SK-N-SH (cell line): ENCODE results near the gene UCP3. TPM values are rescaled to one million over a fixed set of nuclear protein-coding genes. Genes with fewer than 3 reads are reported as not detected.

Experiments used
- CTCF ChIA-PET: fragments of 300-600, 350-600 bp; formaldehyde crosslinking; extraction: SDS; loops from one replicate; lab custom pipeline; 2021; lab: Yijun Ruan, JAX
- POLR2A ChIA-PET: fragments of 350-600 bp; sonication (Branson Sonifier 250); formaldehyde crosslinking; extraction: SDS; loops from one replicate; lab custom pipeline; 2020; ENCODE audit warnings: antibody characterized with exemption, inconsistent platforms; lab: Yijun Ruan, JAX
- DNase-seq: peaks from one replicate; pipeline ENCODE4 v3.0.0; 2012
- H2AFZ ChIP-seq: fragments of 200-600 bp; sonication (generic); 2 replicates; pipeline ENCODE4 v1.8.1; 2016; ENCODE audit warnings: antibody characterized with exemption, mild to moderate bottlenecking, low read depth
- H3F3A ChIP-seq: fragments of 200-600 bp; sonication (generic); replicated peaks from 2 replicates; pipeline ENCODE3; 2016; ENCODE audit warnings: antibody characterized with exemption, mild to moderate bottlenecking; ENCODE audit not compliant: insufficient read depth
- H3K27ac ChIP-seq, 2 experiments: fragments of 200-500 bp in 1 of 2; fragments of 200-600 bp in 1 of 2; sonication (Bioruptor generic) in 1 of 2; sonication (generic), shearing (Covaris generic) in 1 of 2; 2 replicates each; pipeline versions ENCODE4 v1.5.1 to v1.6.1; 2014 to 2016; ENCODE audit warnings: low read depth in 2 of 2, inconsistent platforms in 1 of 2, low read length in 1 of 2, mild to moderate bottlenecking in 1 of 2, mixed read lengths in 1 of 2
- H3K27me3 ChIP-seq: fragments of 200-600 bp; sonication (generic), shearing (Covaris generic); 2 replicates; pipeline ENCODE4 v1.6.1; 2016; ENCODE audit warnings: mixed run types; ENCODE audit not compliant: insufficient read depth
- H3K36me3 ChIP-seq, 2 experiments: fragments of 200-500 bp in 1 of 2; fragments of 200-600 bp in 1 of 2; sonication (Bioruptor generic) in 1 of 2; sonication (generic) in 1 of 2; replicated peaks in 1 of 2; 2 replicates each; pipeline versions ENCODE3 to v1.5.1; 2014 to 2016; ENCODE audit warnings: low read length in 1 of 2, mild to moderate bottlenecking in 1 of 2; ENCODE audit not compliant: insufficient read depth in 2 of 2, control insufficient read depth in 1 of 2
- H3K4me1 ChIP-seq, 2 experiments: fragments of 200-500 bp in 1 of 2; fragments of 200-600 bp in 1 of 2; sonication (Bioruptor generic) in 1 of 2; sonication (generic), shearing (Covaris generic) in 1 of 2; 2 replicates each; pipeline versions ENCODE4 v1.5.1 to v1.6.1; 2014 to 2016; ENCODE audit warnings: low read depth in 1 of 2, low read length in 1 of 2, mixed run types in 1 of 2; ENCODE audit not compliant: insufficient read depth in 2 of 2, control insufficient read depth in 1 of 2
- H3K4me2 ChIP-seq: fragments of 200-600 bp; sonication (generic), shearing (Covaris generic); 2 replicates; pipeline ENCODE4 v1.6.1; 2017; ENCODE audit warnings: mixed run types
- H3K4me3 ChIP-seq, 2 experiments: fragments of 200-500 bp in 1 of 2; fragments of 200-600 bp in 1 of 2; sonication (Bioruptor generic) in 1 of 2; sonication (generic), shearing (Covaris generic) in 1 of 2; 2 replicates each; pipeline versions ENCODE4 v1.5.1 to v1.8.1; 2014 to 2016; ENCODE audit warnings: low read depth in 2 of 2, inconsistent platforms in 1 of 2, low read length in 1 of 2, mild to moderate bottlenecking in 1 of 2, mixed read lengths in 1 of 2, moderate library complexity in 1 of 2
- H3K79me2 ChIP-seq: fragments of 200-600 bp; sonication (generic); 2 replicates; pipeline ENCODE4 v1.8.1; 2017; ENCODE audit warnings: mild to moderate bottlenecking; ENCODE audit not compliant: insufficient read depth
- H3K9ac ChIP-seq: fragments of 200-600 bp; sonication (generic); 2 replicates; pipeline ENCODE4 v1.6.1; 2017; ENCODE audit warnings: mixed run types
- H3K9me2 ChIP-seq: fragments of 200-600 bp; sonication (generic); 2 replicates; pipeline ENCODE4 v1.6.1; 2017; ENCODE audit warnings: mixed run types
- H3K9me3 ChIP-seq: fragments of 200-600 bp; sonication (generic); 2 replicates; pipeline ENCODE4 v1.6.1; 2017; ENCODE audit warnings: mixed run types, mild to moderate bottlenecking, moderate library complexity
- H4K20me1 ChIP-seq: fragments of 200-600 bp; sonication (generic); 2 replicates; pipeline ENCODE4 v1.6.1; 2017; ENCODE audit warnings: mild to moderate bottlenecking, mixed run types; ENCODE audit not compliant: insufficient read depth
- ELF1 ChIP-seq: IDR thresholded peaks from 2 replicates; pipeline ENCODE4 v1.4.0; 2012
- EP300 ChIP-seq, 2 experiments: IDR thresholded peaks; 2 replicates each; pipeline versions ENCODE4 v1.4.0 to v1.6.1; 2012; ENCODE audit warnings: borderline replicate concordance in 1 of 2, low read depth in 1 of 2, low read length in 1 of 2
- GATA2 ChIP-seq: sonication (generic); formaldehyde crosslinking; IDR thresholded peaks from 2 replicates; pipeline ENCODE4 v1.5.0; 2020; ENCODE audit warnings: mild to moderate bottlenecking, missing genetic modification reagents
- NFIC ChIP-seq: IDR thresholded peaks from 2 replicates; pipeline ENCODE4 v1.4.0; 2012; ENCODE audit warnings: borderline replicate concordance
- NRF1 ChIP-seq: IDR thresholded peaks from 2 replicates; pipeline ENCODE4 v1.6.1; 2012; ENCODE audit warnings: low read depth, mild to moderate bottlenecking, low read length
- POLR2AphosphoS5 ChIP-seq: IDR thresholded peaks from 2 replicates; pipeline ENCODE4 v1.6.1; 2012; ENCODE audit warnings: low read depth, low read length
- RCOR1 ChIP-seq: fragments of 150-350 bp; IDR thresholded peaks from 2 replicates; pipeline ENCODE4 v1.6.1; 2017; ENCODE audit warnings: antibody characterized with exemption, low read length
- RXRA ChIP-seq: IDR thresholded peaks from 2 replicates; pipeline ENCODE4 v1.4.0; 2012; ENCODE audit warnings: low read depth, mild to moderate bottlenecking, borderline replicate concordance
- SIN3A ChIP-seq: IDR thresholded peaks from 2 replicates; pipeline ENCODE4 v1.6.1; 2012; ENCODE audit warnings: low read depth, mild to moderate bottlenecking, low read length, moderate library complexity, borderline replicate concordance
- SMC3 ChIP-seq: IDR thresholded peaks from 2 replicates; pipeline ENCODE4 v1.6.1; 2012; ENCODE audit warnings: low read depth, low read length, improper control_type of control experiment
- TAF1 ChIP-seq: IDR thresholded peaks from 2 replicates; pipeline ENCODE4 v1.6.1; 2012; ENCODE audit warnings: low read depth, mild to moderate bottlenecking, low read length, moderate library complexity, borderline replicate concordance
- TCF12 ChIP-seq: IDR thresholded peaks from 2 replicates; pipeline ENCODE4 v1.4.0; 2012
- TEAD4 ChIP-seq: IDR thresholded peaks from 2 replicates; pipeline ENCODE4 v1.4.0; 2012; ENCODE audit warnings: mild to moderate bottlenecking, borderline replicate concordance; ENCODE audit not compliant: insufficient read depth
- YY1 ChIP-seq: IDR thresholded peaks from 2 replicates; pipeline ENCODE4 v1.4.0; 2012; ENCODE audit warnings: low read depth, mild to moderate bottlenecking
- WGBS: methylation state at CpG from one replicate; pipeline ENCODE4 v1.1.6; 2017; ENCODE audit warnings: low lambda C conversion rate; 5-methylcytosine and 5-hydroxymethylcytosine counted together
- polyA plus RNA-seq, 3 experiments: library from polyadenylated mRNA; depleted of rRNA; stranded (reverse); fragments of >200 nt; gene quantifications; 2 replicates each; pipeline ENCODE4 v1.2.3, GENCODE V29; 2012
- TF ChIP-seq, protein P1 (sequence below): IDR thresholded peaks from 2 replicates; pipeline ENCODE4 v1.4.0; 2012; ENCODE audit warnings: low read depth
- TF ChIP-seq, protein P2 (sequence below): fragments of 150-350 bp; IDR thresholded peaks from 2 replicates; pipeline ENCODE4 v1.6.1; 2017; ENCODE audit warnings: antibody characterized with exemption, low read length, low read depth, borderline replicate concordance
- TF ChIP-seq, protein P3 (sequence below): fragments of 150-350 bp; IDR thresholded peaks from 2 replicates; pipeline ENCODE4 v1.6.1; 2016; ENCODE audit warnings: mild to moderate bottlenecking, low read depth, low read length
- TF ChIP-seq, protein P4 (sequence below): IDR thresholded peaks from 2 replicates; pipeline ENCODE4 v1.6.1; 2012; ENCODE audit warnings: mild to moderate bottlenecking, low read depth, low read length, moderate library complexity
- TF ChIP-seq, protein P5 (sequence below): fragments of 200-600 bp; sonication (generic); IDR thresholded peaks from 2 replicates; pipeline ENCODE4 v1.6.1; 2017; ENCODE audit warnings: antibody characterized with exemption, mild to moderate bottlenecking, moderate library complexity
- TF ChIP-seq, protein P6 (sequence below): IDR thresholded peaks from 2 replicates; pipeline ENCODE4 v1.4.0; 2012; ENCODE audit warnings: low read depth, borderline replicate concordance

UCP3 gene, protein sequence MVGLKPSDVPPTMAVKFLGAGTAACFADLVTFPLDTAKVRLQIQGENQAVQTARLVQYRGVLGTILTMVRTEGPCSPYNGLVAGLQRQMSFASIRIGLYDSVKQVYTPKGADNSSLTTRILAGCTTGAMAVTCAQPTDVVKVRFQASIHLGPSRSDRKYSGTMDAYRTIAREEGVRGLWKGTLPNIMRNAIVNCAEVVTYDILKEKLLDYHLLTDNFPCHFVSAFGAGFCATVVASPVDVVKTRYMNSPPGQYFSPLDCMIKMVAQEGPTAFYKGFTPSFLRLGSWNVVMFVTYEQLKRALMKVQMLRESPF
- polyA plus RNA-seq (2012; rRNA removed), result 1.2 and 1.4 TPM in 2 replicates
- 0.55 and 0.60 TPM in 2 replicates for polyA plus RNA-seq (2012; cell fraction: cytosol; rRNA removed)
- 15.0 and 15.9 TPM in 2 replicates for polyA plus RNA-seq (2012; cell fraction: nucleus; rRNA removed)

DNA sequence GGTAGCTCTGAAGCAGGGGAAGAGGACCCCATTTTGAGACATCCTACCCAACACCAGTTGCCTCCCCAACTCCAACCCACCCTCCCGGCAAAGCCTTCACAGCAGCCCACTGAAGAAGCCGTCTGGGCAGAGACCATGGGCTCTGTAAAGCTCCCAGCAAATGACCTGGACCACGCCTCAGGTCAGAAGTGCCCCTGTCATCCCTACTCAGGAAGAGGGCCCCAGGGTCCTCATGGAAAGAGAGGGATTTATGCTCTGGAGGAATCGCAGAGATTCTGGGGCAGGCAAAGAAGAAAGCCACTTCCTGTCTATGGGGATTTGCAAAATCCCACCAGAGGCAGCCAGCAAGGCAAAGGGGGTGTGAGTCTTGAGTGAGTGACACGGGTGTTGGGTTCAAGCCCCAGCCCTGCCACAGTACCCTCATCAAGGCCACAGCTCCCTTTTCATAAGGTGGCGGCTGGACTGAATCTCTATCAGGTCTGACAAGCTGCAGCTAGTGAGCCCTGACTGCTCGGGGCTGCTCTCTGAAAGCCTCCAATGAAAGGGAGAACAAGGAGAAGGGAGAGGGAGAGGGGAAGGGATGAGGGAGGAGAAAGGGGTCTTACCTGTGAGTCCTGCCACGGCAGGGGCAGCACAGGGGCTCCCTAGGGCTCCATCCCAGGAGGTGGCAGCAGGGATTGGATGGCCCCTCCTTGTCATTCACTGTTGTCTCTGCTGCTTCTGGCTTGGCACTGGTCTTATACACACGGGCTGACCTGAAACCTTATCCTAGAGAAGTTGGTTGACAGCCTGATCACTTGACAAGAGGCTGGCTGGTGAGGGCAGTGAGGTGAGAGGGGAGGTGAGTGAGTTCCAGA lies at the start of gene UCP3:
Gene UCP3 (minus strand): TSS at position 713 of the 857 bp plus-strand sequence. CDS start 2,043 bp downstream, outside the sequence.
- Histone ChIP-seq H3K36me3 (peaks cover 0 to 9% of the 10 kb centered on the region in 2 experiments), H3K4me1 (peaks cover 0 to 2% of the 10 kb centered on the region in 2 experiments; a peak in 1 of 4 replicates), H3K79me2 (no peaks in the 10 kb centered on the region), H3K9me3 (no peaks in the 10 kb centered on the region), H3K27me3 (no peaks in the 10 kb centered on the region), H4K20me1 (no peaks in the 10 kb centered on the region), H3K9ac (no peak within 1 kb of the TSS), H3K4me2 (no peak within 1 kb of the TSS), H2AFZ (no peak within 1 kb of the TSS), H3K27ac (no peak within 1 kb of the TSS; a peak in 1 of 4 replicates), H3K4me3 (no peak within 1 kb of the TSS), H3K9me2 (no peaks in the 10 kb centered on the region), H3F3A (no peaks in the 10 kb centered on the region)
- 98% methylated on average over 6 of the region's 9 CpGs for WGBS
- POLR2A ChIA-PET, result no interaction called here
- no peak for DNase-seq
- CTCF ChIA-PET, result no interaction called here
- TF ChIP-seq GATA2 (CRISPR knock-in tag) (no peak), RXRA (no peak), TCF12 (no peak), POLR2AphosphoS5 (no peak), SIN3A (no peak), YY1 (no peak), EP300 (IDR thresholded peaks at IDR 0.05; ENCODE audit: borderline replicate concordance in 1 of 2, low read depth in 1 of 2, low read length in 1 of 2) (no peak), NFIC (no peak), TEAD4 (no peak), NRF1 (no peak), RCOR1 (no peak), SMC3 (no peak), TAF1 (no peak), ELF1 (no peak)
- TF ChIP-seq, protein P1, sequence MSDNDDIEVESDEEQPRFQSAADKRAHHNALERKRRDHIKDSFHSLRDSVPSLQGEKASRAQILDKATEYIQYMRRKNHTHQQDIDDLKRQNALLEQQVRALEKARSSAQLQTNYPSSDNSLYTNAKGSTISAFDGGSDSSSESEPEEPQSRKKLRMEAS, result no peak
- TF ChIP-seq, protein P2, sequence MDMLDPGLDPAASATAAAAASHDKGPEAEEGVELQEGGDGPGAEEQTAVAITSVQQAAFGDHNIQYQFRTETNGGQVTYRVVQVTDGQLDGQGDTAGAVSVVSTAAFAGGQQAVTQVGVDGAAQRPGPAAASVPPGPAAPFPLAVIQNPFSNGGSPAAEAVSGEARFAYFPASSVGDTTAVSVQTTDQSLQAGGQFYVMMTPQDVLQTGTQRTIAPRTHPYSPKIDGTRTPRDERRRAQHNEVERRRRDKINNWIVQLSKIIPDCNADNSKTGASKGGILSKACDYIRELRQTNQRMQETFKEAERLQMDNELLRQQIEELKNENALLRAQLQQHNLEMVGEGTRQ, result no peak
- TF ChIP-seq, protein P3, sequence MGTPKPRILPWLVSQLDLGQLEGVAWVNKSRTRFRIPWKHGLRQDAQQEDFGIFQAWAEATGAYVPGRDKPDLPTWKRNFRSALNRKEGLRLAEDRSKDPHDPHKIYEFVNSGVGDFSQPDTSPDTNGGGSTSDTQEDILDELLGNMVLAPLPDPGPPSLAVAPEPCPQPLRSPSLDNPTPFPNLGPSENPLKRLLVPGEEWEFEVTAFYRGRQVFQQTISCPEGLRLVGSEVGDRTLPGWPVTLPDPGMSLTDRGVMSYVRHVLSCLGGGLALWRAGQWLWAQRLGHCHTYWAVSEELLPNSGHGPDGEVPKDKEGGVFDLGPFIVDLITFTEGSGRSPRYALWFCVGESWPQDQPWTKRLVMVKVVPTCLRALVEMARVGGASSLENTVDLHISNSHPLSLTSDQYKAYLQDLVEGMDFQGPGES, result no peak
- TF ChIP-seq, protein P4, sequence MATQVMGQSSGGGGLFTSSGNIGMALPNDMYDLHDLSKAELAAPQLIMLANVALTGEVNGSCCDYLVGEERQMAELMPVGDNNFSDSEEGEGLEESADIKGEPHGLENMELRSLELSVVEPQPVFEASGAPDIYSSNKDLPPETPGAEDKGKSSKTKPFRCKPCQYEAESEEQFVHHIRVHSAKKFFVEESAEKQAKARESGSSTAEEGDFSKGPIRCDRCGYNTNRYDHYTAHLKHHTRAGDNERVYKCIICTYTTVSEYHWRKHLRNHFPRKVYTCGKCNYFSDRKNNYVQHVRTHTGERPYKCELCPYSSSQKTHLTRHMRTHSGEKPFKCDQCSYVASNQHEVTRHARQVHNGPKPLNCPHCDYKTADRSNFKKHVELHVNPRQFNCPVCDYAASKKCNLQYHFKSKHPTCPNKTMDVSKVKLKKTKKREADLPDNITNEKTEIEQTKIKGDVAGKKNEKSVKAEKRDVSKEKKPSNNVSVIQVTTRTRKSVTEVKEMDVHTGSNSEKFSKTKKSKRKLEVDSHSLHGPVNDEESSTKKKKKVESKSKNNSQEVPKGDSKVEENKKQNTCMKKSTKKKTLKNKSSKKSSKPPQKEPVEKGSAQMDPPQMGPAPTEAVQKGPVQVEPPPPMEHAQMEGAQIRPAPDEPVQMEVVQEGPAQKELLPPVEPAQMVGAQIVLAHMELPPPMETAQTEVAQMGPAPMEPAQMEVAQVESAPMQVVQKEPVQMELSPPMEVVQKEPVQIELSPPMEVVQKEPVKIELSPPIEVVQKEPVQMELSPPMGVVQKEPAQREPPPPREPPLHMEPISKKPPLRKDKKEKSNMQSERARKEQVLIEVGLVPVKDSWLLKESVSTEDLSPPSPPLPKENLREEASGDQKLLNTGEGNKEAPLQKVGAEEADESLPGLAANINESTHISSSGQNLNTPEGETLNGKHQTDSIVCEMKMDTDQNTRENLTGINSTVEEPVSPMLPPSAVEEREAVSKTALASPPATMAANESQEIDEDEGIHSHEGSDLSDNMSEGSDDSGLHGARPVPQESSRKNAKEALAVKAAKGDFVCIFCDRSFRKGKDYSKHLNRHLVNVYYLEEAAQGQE, result no peak
- TF ChIP-seq, protein P5, sequence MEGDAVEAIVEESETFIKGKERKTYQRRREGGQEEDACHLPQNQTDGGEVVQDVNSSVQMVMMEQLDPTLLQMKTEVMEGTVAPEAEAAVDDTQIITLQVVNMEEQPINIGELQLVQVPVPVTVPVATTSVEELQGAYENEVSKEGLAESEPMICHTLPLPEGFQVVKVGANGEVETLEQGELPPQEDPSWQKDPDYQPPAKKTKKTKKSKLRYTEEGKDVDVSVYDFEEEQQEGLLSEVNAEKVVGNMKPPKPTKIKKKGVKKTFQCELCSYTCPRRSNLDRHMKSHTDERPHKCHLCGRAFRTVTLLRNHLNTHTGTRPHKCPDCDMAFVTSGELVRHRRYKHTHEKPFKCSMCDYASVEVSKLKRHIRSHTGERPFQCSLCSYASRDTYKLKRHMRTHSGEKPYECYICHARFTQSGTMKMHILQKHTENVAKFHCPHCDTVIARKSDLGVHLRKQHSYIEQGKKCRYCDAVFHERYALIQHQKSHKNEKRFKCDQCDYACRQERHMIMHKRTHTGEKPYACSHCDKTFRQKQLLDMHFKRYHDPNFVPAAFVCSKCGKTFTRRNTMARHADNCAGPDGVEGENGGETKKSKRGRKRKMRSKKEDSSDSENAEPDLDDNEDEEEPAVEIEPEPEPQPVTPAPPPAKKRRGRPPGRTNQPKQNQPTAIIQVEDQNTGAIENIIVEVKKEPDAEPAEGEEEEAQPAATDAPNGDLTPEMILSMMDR, result no peak
- TF ChIP-seq, protein P6, sequence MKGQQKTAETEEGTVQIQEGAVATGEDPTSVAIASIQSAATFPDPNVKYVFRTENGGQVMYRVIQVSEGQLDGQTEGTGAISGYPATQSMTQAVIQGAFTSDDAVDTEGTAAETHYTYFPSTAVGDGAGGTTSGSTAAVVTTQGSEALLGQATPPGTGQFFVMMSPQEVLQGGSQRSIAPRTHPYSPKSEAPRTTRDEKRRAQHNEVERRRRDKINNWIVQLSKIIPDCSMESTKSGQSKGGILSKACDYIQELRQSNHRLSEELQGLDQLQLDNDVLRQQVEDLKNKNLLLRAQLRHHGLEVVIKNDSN, result no peak
